Measurements from ENCODE around the gene ANO1. TPM values are rescaled to one million over a fixed set of nuclear protein-coding genes. Genes with fewer than 3 reads are reported as not detected.

ANO1 gene
- polyA plus RNA-seq, 1 donor (not counting 4 experiments of a cell fraction or from before 2014, with no cell fraction given) = 45.2 TPM

GRCh38 chr11:70072461-70072860 lies 5.7 kb upstream of the ANO1 start:
- H3K9me1 ChIP-seq (ENCODE audit: control insufficient read depth, extremely low read depth, insufficient read depth, low read length) = no peaks in the 10 kb centered on the region
- no peaks in the 10 kb centered on the region for H3K36me3 ChIP-seq (ENCODE audit: control insufficient read depth in 2 of 2, extremely low read depth in 1 of 2, insufficient read depth in 2 of 2, low read length in 2 of 2)
- no peaks in the 10 kb centered on the region for H3K4me1 ChIP-seq (ENCODE audit: control insufficient read depth, extremely low read depth, insufficient read depth, low read length)

GRCh38 chr11:70072861-70073755 lies 5.0 kb upstream of the ANO1 start:
- Histone ChIP-seq H3K4me2 (ENCODE audit: control insufficient read depth, extremely low read depth, insufficient read depth, low read depth, low read length) (no peak overlapping the region), H2AFZ (ENCODE audit: control insufficient read depth, low read length) (no peak overlapping the region), H3K27ac (ENCODE audit: control insufficient read depth, insufficient read depth, low read length) (no peak overlapping the region), H3K9me3 (ENCODE audit: control insufficient read depth, low read depth, low read length) (no peaks in the 10 kb centered on the region), H3K4me1 (ENCODE audit: control insufficient read depth, extremely low read depth, insufficient read depth, low read length) (no peaks in the 10 kb centered on the region), H3K4me3 (ENCODE audit: control insufficient read depth in 2 of 3, extremely low read depth in 1 of 3, insufficient read depth in 2 of 3, low read depth in 1 of 3, low read length in 3 of 3) (no peak overlapping the region), H3K9ac (ENCODE audit: control insufficient read depth, extremely low read depth, insufficient read depth, low read length) (no peak overlapping the region), H3K9me1 (ENCODE audit: control insufficient read depth, extremely low read depth, insufficient read depth, low read length) (no peaks in the 10 kb centered on the region), H4K20me1 (ENCODE audit: control insufficient read depth, extremely low read depth, insufficient read depth, low read length) (no peaks in the 10 kb centered on the region), H3K27me3 (ENCODE audit: control insufficient read depth, extremely low read depth, insufficient read depth, low read length) (peaks cover 16% of the 10 kb centered on the region), H3K36me3 (ENCODE audit: control insufficient read depth in 2 of 2, extremely low read depth in 1 of 2, insufficient read depth in 2 of 2, low read length in 2 of 2) (no peaks in the 10 kb centered on the region), H3K79me2 (ENCODE audit: control insufficient read depth, insufficient read depth, low read length) (no peaks in the 10 kb centered on the region)
- TF ChIP-seq CTCF (optimal IDR thresholded peaks at IDR 0.05 in 1 of 3, IDR thresholded peaks at IDR 0.05 in 1 of 3, conservative IDR thresholded peaks at IDR 0.05 in 1 of 3; ENCODE audit: extremely low read depth in 1 of 3, insufficient read depth in 2 of 3, low read length in 3 of 3) = no peak
- TF ChIP-seq EZH2 (IDR thresholded peaks at IDR 0.05; ENCODE audit: low read length) = no peak
- DNase-seq (ENCODE audit: low read depth, low spot score) (no peak), FAIRE-seq (no peak)
- dilution Hi-C loops (cut with MboI; ENCODE audit: extremely low pct_ligation_motif_present, low sequenced_read_pairs) = no loop called here

More at GRCh38 chr11:70072461-70072860, 5.7 kb upstream of the ANO1 start:
- DNase-seq (ENCODE audit: low read depth, low spot score) (no peak), FAIRE-seq (no peak)
- Histone ChIP-seq H2AFZ (ENCODE audit: control insufficient read depth, low read length) (no peak overlapping the region), H3K4me2 (ENCODE audit: control insufficient read depth, extremely low read depth, insufficient read depth, low read depth, low read length) (no peak overlapping the region), H3K9ac (ENCODE audit: control insufficient read depth, extremely low read depth, insufficient read depth, low read length) (no peak overlapping the region), H3K4me3 (ENCODE audit: control insufficient read depth in 2 of 3, extremely low read depth in 1 of 3, insufficient read depth in 2 of 3, low read depth in 1 of 3, low read length in 3 of 3) (no peak overlapping the region), H3K27ac (ENCODE audit: control insufficient read depth, insufficient read depth, low read length) (no peak overlapping the region), H3K79me2 (ENCODE audit: control insufficient read depth, insufficient read depth, low read length) (no peaks in the 10 kb centered on the region), H3K27me3 (ENCODE audit: control insufficient read depth, extremely low read depth, insufficient read depth, low read length) (peaks cover 10% of the 10 kb centered on the region), H3K9me3 (ENCODE audit: control insufficient read depth, low read depth, low read length) (no peaks in the 10 kb centered on the region), H4K20me1 (ENCODE audit: control insufficient read depth, extremely low read depth, insufficient read depth, low read length) (no peaks in the 10 kb centered on the region)
- TF ChIP-seq EZH2 (IDR thresholded peaks at IDR 0.05; ENCODE audit: low read length) (no peak), CTCF (optimal IDR thresholded peaks at IDR 0.05 in 1 of 3, IDR thresholded peaks at IDR 0.05 in 1 of 3, conservative IDR thresholded peaks at IDR 0.05 in 1 of 3; ENCODE audit: extremely low read depth in 1 of 3, insufficient read depth in 2 of 3, low read length in 3 of 3) (no peak)
- dilution Hi-C loops (cut with MboI; ENCODE audit: extremely low pct_ligation_motif_present, low sequenced_read_pairs) = no loop called here

Measured in keratinocyte (primary cell).